ENCODE data around the gene ACOD1. TPM values are rescaled to one million over a fixed set of nuclear protein-coding genes. Genes with fewer than 3 reads are reported as not detected.

Gene ACOD1
- total and polyA plus RNA-seq, 2 of the 13 experiments (the other 11 are each of a cell fraction or from before 2014, with no cell fraction given): not detected

DNA sequence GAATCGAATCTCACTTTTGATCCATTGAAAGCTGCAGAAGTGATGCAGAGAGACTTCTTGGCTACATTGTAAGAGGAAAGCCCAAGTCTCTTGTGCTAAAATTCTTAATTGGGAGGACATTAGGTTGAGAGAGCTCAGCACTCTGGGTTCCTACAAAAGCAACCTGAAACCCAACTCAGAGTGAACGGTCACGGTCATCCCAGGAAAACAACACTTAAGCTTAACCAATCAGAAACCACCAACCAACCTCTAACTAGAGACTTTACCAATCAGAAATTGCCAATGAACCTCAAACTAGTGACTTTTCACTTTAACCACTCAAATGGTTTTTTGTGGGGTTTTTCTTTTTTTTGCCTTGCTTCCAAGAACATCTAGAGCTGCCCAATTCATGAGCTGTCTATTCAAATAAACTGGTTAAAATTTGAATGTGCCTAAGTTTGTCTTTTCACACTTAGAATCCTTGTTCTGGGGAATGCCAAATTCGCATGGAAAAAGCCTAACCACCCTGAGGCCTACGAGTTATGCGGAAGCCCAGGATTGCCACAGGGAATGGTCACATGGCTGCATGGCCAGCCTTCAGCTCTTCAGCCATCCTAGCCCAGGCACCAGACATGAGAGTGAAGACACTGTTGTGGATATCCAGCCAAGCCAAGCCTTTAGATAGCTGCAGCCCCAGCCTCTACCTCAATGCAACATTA lies 25.8 kb downstream of the ACOD1 start:
- Histone ChIP-seq H3K9me3 (ENCODE audit: low read length) (no peaks in the 10 kb centered on the region), H3K4me3 (replicated peaks in 1 of 3; ENCODE audit: insufficient read depth in 1 of 3, low read depth in 2 of 3, low read length in 3 of 3) (no peak overlapping the region), H3K9ac (ENCODE audit: insufficient read depth, low read depth, low read length) (no peak overlapping the region), H3K79me2 (ENCODE audit: insufficient read depth, low read length) (no peaks in the 10 kb centered on the region), H3K27me3 (ENCODE audit: control insufficient read depth in 1 of 2, insufficient read depth in 2 of 2, low read length in 2 of 2) (peaks cover 0 to 31% of the 10 kb centered on the region in 2 experiments; a peak in 1 of 5 replicates), H3K4me2 (ENCODE audit: low read depth, low read length) (no peak overlapping the region), H4K20me1 (ENCODE audit: insufficient read depth, low read length) (no peaks in the 10 kb centered on the region), H3K36me3 (replicated peaks in 1 of 2; ENCODE audit: control insufficient read depth in 1 of 2, insufficient read depth in 2 of 2, low read length in 2 of 2) (no peaks in the 10 kb centered on the region), H2AFZ (ENCODE audit: low read length) (no peak overlapping the region), H3K27ac (ENCODE audit: extremely low read length, insufficient read depth, low read length) (no peak overlapping the region), H3K4me1 (ENCODE audit: insufficient read depth, low read length) (no peaks in the 10 kb centered on the region)
- DNase-seq (ENCODE audit: low spot score) (no peak), ATAC-seq (no peak), FAIRE-seq (no peak)
- ChIA-PET POLR2A (no interaction called here), CTCF (ENCODE audit: low intra/inter-chr PET ratio, low total read pairs) (no interaction called here)
- no TSS peak for BruUV-seq (replicated peaks)
- intact Hi-C loops (cut with micrococcal nuclease; ENCODE audit: unreplicated experiment): no loop called here
- in situ Hi-C loops (cut with HindIII; ENCODE audit: extremely low pct_ligation_motif_present, low pct_unique_long_range_greater_than_20kb): no loop called here
- TF ChIP-seq ZNF138 (CRISPR knock-in tag; IDR thresholded peaks at IDR 0.05; ENCODE audit: low read depth): no peak
- 15% methylated on average over 6 of the region's 6 CpGs for WGBS (ENCODE audit: low lambda C conversion rate)

DNA sequence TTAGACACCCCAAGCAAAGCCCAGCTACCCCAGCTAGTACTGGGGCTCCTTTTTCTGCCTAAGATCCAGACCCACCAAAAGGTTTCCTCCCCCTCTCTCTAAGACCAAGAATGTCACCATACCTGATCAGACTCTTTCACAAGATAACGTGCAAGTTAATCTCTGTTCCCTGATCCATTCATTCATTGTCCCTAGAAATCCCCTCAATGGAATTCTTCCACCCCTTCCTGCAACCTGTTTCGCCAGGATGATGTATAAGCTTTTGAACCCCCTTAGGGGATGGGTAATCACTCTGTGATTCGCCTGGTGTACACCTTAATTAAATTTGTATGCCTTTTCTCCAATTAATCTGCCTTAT lies 26.3 kb downstream of the ACOD1 start:
- BruUV-seq (replicated peaks): no TSS peak
- Histone ChIP-seq H3K4me3 (replicated peaks in 1 of 3; ENCODE audit: insufficient read depth in 1 of 3, low read depth in 2 of 3, low read length in 3 of 3) (no peak overlapping the region), H3K27ac (ENCODE audit: extremely low read length, insufficient read depth, low read length) (no peak overlapping the region), H4K20me1 (ENCODE audit: insufficient read depth, low read length) (no peaks in the 10 kb centered on the region), H3K9me3 (ENCODE audit: low read length) (no peaks in the 10 kb centered on the region), H3K9ac (ENCODE audit: insufficient read depth, low read depth, low read length) (no peak overlapping the region), H3K79me2 (ENCODE audit: insufficient read depth, low read length) (no peaks in the 10 kb centered on the region), H3K4me1 (ENCODE audit: insufficient read depth, low read length) (no peaks in the 10 kb centered on the region), H2AFZ (ENCODE audit: low read length) (no peak overlapping the region), H3K4me2 (ENCODE audit: low read depth, low read length) (no peak overlapping the region), H3K36me3 (replicated peaks in 1 of 2; ENCODE audit: control insufficient read depth in 1 of 2, insufficient read depth in 2 of 2, low read length in 2 of 2) (no peaks in the 10 kb centered on the region), H3K27me3 (ENCODE audit: control insufficient read depth in 1 of 2, insufficient read depth in 2 of 2, low read length in 2 of 2) (peaks cover 0 to 35% of the 10 kb centered on the region in 2 experiments; a peak in 1 of 5 replicates)
- DNase-seq (ENCODE audit: low spot score) (no peak), FAIRE-seq (no peak), ATAC-seq (no peak)
- no peak for TF ChIP-seq ATM (IDR thresholded peaks at IDR 0.05; ENCODE audit: borderline replicate concordance)
- TF ChIP-seq ZFP62 (CRISPR knock-in tag; IDR thresholded peaks at IDR 0.05): no peak
- TF ChIP-seq ZMAT3 (CRISPR knock-in tag; conservative IDR thresholded peaks at IDR 0.05): no peak
- TF ChIP-seq, protein P1, sequence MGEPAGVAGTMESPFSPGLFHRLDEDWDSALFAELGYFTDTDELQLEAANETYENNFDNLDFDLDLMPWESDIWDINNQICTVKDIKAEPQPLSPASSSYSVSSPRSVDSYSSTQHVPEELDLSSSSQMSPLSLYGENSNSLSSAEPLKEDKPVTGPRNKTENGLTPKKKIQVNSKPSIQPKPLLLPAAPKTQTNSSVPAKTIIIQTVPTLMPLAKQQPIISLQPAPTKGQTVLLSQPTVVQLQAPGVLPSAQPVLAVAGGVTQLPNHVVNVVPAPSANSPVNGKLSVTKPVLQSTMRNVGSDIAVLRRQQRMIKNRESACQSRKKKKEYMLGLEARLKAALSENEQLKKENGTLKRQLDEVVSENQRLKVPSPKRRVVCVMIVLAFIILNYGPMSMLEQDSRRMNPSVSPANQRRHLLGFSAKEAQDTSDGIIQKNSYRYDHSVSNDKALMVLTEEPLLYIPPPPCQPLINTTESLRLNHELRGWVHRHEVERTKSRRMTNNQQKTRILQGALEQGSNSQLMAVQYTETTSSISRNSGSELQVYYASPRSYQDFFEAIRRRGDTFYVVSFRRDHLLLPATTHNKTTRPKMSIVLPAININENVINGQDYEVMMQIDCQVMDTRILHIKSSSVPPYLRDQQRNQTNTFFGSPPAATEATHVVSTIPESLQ (CRISPR knock-in tag; conservative IDR thresholded peaks at IDR 0.05): no peak
- no peak for TF ChIP-seq MTA1 (CRISPR knock-in tag; IDR thresholded peaks at IDR 0.05; ENCODE audit: borderline replicate concordance)
- no peak for TF ChIP-seq FOSL1 (CRISPR knock-in tag; IDR thresholded peaks at IDR 0.05; ENCODE audit: borderline replicate concordance)
- no peak for TF ChIP-seq MTA3 (CRISPR knock-in tag; IDR thresholded peaks at IDR 0.05)
- no peak for TF ChIP-seq HOXA7 (CRISPR knock-in tag; IDR thresholded peaks at IDR 0.05)
- TF ChIP-seq, protein P2, sequence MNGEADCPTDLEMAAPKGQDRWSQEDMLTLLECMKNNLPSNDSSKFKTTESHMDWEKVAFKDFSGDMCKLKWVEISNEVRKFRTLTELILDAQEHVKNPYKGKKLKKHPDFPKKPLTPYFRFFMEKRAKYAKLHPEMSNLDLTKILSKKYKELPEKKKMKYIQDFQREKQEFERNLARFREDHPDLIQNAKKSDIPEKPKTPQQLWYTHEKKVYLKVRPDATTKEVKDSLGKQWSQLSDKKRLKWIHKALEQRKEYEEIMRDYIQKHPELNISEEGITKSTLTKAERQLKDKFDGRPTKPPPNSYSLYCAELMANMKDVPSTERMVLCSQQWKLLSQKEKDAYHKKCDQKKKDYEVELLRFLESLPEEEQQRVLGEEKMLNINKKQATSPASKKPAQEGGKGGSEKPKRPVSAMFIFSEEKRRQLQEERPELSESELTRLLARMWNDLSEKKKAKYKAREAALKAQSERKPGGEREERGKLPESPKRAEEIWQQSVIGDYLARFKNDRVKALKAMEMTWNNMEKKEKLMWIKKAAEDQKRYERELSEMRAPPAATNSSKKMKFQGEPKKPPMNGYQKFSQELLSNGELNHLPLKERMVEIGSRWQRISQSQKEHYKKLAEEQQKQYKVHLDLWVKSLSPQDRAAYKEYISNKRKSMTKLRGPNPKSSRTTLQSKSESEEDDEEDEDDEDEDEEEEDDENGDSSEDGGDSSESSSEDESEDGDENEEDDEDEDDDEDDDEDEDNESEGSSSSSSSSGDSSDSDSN (CRISPR knock-in tag; IDR thresholded peaks at IDR 0.05): no peak
- TF ChIP-seq YEATS4 (CRISPR knock-in tag; IDR thresholded peaks at IDR 0.05; ENCODE audit: borderline replicate concordance): no peak
- TF ChIP-seq ZNF326 (CRISPR knock-in tag; IDR thresholded peaks at IDR 0.05; ENCODE audit: borderline replicate concordance): no peak
- TF ChIP-seq PITX1 (CRISPR knock-in tag; IDR thresholded peaks at IDR 0.05): no peak
- intact Hi-C loops (cut with micrococcal nuclease; ENCODE audit: unreplicated experiment) (no loop called here), in situ Hi-C loops (cut with HindIII; ENCODE audit: extremely low pct_ligation_motif_present, low pct_unique_long_range_greater_than_20kb) (no loop called here)
- WGBS (ENCODE audit: low lambda C conversion rate): 3% methylated on average over 3 of the region's 3 CpGs
- POLR2A ChIA-PET: no interaction called here
- CTCF ChIA-PET (ENCODE audit: low intra/inter-chr PET ratio, low total read pairs): no interaction called here
